ENCODE measurements around the gene FUS.

DNA sequence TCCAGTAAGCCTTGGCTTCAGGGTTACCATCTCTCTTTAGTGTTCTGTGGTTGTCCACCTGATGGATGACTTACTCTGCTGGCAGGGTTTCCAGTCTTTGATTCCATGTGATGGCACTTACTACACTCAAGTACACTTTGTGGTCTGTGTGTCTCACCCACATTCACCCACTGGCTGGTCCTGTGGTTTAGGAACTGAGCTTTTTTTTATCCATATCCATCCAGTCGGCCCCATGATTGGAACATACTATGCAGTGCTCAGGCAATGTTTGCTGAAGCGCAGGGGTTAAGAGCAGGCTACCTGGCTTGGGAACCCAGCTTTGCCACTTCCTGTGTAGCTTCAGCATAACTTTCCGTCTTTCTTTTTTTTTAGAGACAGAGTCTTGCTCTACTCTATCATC, 2.8 kb upstream of the FUS start:
- TF ChIP-seq, protein P1, sequence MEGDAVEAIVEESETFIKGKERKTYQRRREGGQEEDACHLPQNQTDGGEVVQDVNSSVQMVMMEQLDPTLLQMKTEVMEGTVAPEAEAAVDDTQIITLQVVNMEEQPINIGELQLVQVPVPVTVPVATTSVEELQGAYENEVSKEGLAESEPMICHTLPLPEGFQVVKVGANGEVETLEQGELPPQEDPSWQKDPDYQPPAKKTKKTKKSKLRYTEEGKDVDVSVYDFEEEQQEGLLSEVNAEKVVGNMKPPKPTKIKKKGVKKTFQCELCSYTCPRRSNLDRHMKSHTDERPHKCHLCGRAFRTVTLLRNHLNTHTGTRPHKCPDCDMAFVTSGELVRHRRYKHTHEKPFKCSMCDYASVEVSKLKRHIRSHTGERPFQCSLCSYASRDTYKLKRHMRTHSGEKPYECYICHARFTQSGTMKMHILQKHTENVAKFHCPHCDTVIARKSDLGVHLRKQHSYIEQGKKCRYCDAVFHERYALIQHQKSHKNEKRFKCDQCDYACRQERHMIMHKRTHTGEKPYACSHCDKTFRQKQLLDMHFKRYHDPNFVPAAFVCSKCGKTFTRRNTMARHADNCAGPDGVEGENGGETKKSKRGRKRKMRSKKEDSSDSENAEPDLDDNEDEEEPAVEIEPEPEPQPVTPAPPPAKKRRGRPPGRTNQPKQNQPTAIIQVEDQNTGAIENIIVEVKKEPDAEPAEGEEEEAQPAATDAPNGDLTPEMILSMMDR (conservative IDR thresholded peaks at IDR 0.05 in 1 of 2, IDR thresholded peaks at IDR 0.05 in 1 of 2; ENCODE audit: low read depth in 1 of 2, low read length in 2 of 2): no peak
- TF ChIP-seq EZH2 (IDR thresholded peaks at IDR 0.05; ENCODE audit: low read length, missing control alignments): no peak
